BLaER1 treated with 17β-estradiol and CSF1 and Interleukin-3, amounts not matched to agents 10 nM and 100 nM (cell line): ENCODE results near the gene HNRNPU.
A peak's percentile ranks its signal among the peaks of the same experiment; 100 is the strongest.

ENCODE experiments used
- H3K27ac ChIP-seq, 11 experiments: shearing (Covaris generic); formaldehyde crosslinking; 2 replicates each; pipeline ENCODE4 v1.8.1; 2022
- H3K27me3 ChIP-seq, 11 experiments: shearing (Covaris generic); formaldehyde crosslinking; 2 replicates each; pipeline ENCODE4 v1.8.1; 2022
- H3K36me3 ChIP-seq, 11 experiments: shearing (Covaris generic); formaldehyde crosslinking; 2 replicates each; pipeline ENCODE4 v1.8.1; 2022
- H3K4me1 ChIP-seq, 10 experiments: shearing (Covaris generic); formaldehyde crosslinking; 2 replicates each; pipeline ENCODE4 v1.8.1; 2022
- H3K4me2 ChIP-seq, 11 experiments: shearing (Covaris generic); formaldehyde crosslinking; 2 replicates each; pipeline ENCODE4 v1.8.1; 2022
- H3K4me3 ChIP-seq, 10 experiments: shearing (Covaris generic); formaldehyde crosslinking; 2 replicates each; pipeline ENCODE4 v1.8.1; 2022
- H3K9ac ChIP-seq, 11 experiments: shearing (Covaris generic); formaldehyde crosslinking; 2 replicates each; pipeline ENCODE4 v1.8.1; 2022
- H3K9me3 ChIP-seq, 11 experiments: shearing (Covaris generic); formaldehyde crosslinking; replicated peaks in 1 of 11; 2 replicates each; pipeline ENCODE4 v1.8.1; 2022
- H4K20me1 ChIP-seq, 11 experiments: shearing (Covaris generic); formaldehyde crosslinking; 2 replicates each; pipeline ENCODE4 v1.8.1; 2022
- Cebpa-rat ChIP-seq, 11 experiments: shearing (Covaris generic); IDR thresholded peaks; 2 replicates each; pipeline ENCODE4 v1.8.1; 2022

The HNRNPU gene

DNA sequence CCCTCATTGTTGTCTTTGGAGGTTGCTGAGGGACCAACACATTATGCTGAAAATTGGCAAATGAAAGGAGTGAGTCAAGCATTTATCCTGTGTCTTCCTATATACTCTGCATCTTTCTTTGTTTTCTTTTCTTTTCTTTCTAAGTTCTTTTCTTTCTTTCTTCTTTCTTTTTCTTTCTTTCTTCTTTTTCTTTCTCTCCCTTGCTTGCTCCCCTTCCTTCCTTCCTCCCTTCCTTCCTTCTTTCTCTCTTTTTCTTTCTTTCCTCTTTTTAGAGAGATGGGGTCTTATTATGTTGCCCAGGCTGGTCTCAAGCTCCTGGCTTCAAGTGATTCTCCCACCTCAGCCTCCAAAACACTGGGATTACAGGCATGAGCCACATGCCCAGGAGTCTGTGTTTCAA, 57.2 kb downstream of the HNRNPU start:
- TF ChIP-seq Cebpa-rat (IDR thresholded peaks at IDR 0.05): no peak
- no peak overlapping the region for H3K27ac ChIP-seq
- no peaks in the 10 kb centered on the region for H3K27me3 ChIP-seq
- H3K4me1 ChIP-seq: peaks cover 0 to 20% (median 14%) of the 10 kb centered on the region in 10 experiments; a peak in 14 of 20 replicates
- peak overlapping the region in 8 of 11 experiments; percentile 13 to 47 (median 28); a peak in 11 of 22 replicates for H3K4me2 ChIP-seq
- H4K20me1 ChIP-seq: no peaks in the 10 kb centered on the region
- no peak overlapping the region for H3K4me3 ChIP-seq
- no peaks in the 10 kb centered on the region for H3K36me3 ChIP-seq
- peaks cover 0 to 4% (median 0%) of the 10 kb centered on the region in 11 experiments; a peak in 1 of 22 replicates for H3K9me3 ChIP-seq
- no peak overlapping the region for H3K9ac ChIP-seq

DNA sequence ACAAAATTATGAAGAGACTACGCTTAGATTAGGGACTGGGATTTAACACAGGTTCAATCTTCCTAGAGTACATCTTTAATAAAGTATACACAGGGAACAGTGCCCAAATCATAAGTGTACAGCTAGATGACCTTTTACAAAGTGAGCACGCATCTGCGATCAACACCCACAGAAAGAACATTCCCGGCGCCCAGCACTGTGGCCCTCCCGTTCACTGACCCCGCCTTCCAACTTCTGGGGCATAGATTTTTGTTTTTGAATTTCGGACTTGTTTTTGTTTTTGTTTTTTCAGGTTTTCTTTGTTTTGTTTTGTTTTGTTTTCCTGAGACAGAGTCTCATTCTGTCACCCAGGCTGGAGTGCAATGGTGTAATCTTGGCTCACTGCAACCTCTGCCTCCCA, 59.5 kb downstream of the HNRNPU start:
- no peak for TF ChIP-seq Cebpa-rat (IDR thresholded peaks at IDR 0.05)
- Histone ChIP-seq H3K36me3 (no peaks in the 10 kb centered on the region), H3K27me3 (no peaks in the 10 kb centered on the region), H3K27ac (no peak overlapping the region), H3K4me1 (peaks cover 0 to 34% (median 15%) of the 10 kb centered on the region in 10 experiments; a peak in 14 of 20 replicates), H3K4me2 (no peak overlapping the region), H3K9ac (no peak overlapping the region), H3K9me3 (peaks cover 0 to 4% (median 0%) of the 10 kb centered on the region in 11 experiments; a peak in 1 of 22 replicates), H3K4me3 (no peak overlapping the region), H4K20me1 (no peaks in the 10 kb centered on the region)

DNA sequence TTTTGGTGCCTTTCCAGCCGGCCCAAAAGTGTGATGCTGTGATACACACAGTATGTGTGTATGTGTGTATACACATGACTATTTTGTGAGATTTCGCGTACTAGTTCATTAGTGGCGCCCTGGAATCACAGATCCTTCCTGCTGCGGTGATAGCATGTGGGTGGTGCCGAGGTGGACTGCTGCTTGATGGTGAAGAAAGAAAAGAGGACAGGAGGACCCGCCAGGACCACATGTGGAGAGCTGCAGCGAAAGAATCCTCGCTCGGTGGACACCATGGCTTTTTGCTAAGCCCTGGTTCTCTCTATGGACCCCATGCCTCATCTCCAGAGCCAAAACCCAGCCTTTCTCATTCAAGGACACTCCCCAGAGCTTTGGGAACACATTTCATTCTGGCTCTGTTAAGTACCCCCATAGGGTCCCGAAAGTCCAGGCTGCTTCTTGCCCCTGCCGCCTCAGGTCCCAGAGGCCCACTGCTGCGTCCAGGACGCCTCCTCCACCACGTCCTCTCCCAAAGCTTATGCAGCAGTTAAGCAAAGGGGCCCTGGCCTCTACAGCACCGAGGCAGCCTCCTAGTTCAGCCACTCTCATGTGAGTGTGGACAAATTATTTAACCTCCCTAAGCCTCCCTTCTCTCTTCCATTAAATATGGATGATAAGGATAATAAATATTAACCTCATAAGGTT, 61.6 kb downstream of the HNRNPU start:
- no peak overlapping the region for H3K27ac ChIP-seq
- H3K27me3 ChIP-seq: no peaks in the 10 kb centered on the region
- H3K4me3 ChIP-seq: no peak overlapping the region
- no peaks in the 10 kb centered on the region for H3K36me3 ChIP-seq
- no peak overlapping the region for H3K4me2 ChIP-seq
- H3K9ac ChIP-seq: no peak overlapping the region
- H3K9me3 ChIP-seq: no peaks in the 10 kb centered on the region
- TF ChIP-seq Cebpa-rat (IDR thresholded peaks at IDR 0.05): no peak
- H3K4me1 ChIP-seq: peaks cover 0 to 36% (median 14%) of the 10 kb centered on the region in 10 experiments; a peak in 17 of 20 replicates
- no peaks in the 10 kb centered on the region for H4K20me1 ChIP-seq

DNA sequence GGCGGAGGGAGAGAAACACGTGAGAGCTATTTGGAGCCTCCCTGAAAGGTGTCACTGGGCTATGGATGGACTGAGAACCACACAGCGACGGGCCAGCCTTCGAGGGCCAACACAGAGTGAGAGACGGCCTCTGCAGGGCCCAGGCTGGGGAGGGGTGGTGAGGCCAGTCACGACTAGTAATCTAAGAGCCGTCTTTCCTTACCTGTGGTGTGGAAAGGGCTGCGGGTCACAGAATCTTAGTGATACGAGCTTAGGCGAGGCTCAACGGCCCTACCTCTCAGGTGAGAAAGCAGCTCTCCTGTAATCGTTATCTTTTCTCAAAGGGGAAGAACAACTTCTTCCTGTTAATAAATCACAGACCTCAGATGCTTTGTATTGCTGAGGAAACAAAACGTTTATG, 62.3 kb downstream of the HNRNPU start:
- Histone ChIP-seq H3K4me2 (no peak overlapping the region), H3K36me3 (no peaks in the 10 kb centered on the region), H3K4me3 (no peak overlapping the region), H4K20me1 (no peaks in the 10 kb centered on the region), H3K27me3 (no peaks in the 10 kb centered on the region), H3K9ac (peak overlapping the region in 1 of 11 experiments; percentile 9; a peak in 1 of 22 replicates), H3K4me1 (peaks cover 0 to 36% (median 13%) of the 10 kb centered on the region in 10 experiments; a peak in 16 of 20 replicates), H3K9me3 (no peaks in the 10 kb centered on the region), H3K27ac (peak overlapping the region in 2 of 11 experiments; percentile 18 to 34; a peak in 2 of 22 replicates)
- no peak for TF ChIP-seq Cebpa-rat (IDR thresholded peaks at IDR 0.05)

DNA sequence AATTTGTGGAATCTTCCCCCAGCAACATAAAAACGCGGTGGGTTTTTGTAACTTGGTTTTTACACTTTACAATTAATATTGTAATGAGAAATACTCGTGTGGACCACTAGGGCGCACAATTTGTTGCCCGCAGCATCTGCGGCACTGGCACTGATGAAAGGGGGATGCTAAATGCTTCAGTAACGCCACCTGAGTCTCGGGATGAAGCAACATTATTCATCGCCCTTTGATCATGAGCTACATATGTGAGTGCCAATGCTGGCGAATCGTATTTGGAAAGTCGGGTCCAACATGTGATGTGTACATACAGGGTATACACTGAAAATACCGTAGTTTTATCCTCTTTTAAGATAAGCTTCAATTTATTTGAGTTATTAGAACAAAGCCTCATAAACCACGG, 63.1 kb downstream of the HNRNPU start:
- Histone ChIP-seq H3K36me3 (no peaks in the 10 kb centered on the region), H3K9me3 (no peaks in the 10 kb centered on the region), H3K27me3 (no peaks in the 10 kb centered on the region), H4K20me1 (no peaks in the 10 kb centered on the region), H3K4me3 (no peak overlapping the region), H3K4me2 (peak overlapping the region in 6 of 11 experiments; percentile 1 to 51 (median 24); a peak in 6 of 22 replicates), H3K27ac (no peak overlapping the region; a peak in 1 of 22 replicates), H3K9ac (no peak overlapping the region), H3K4me1 (peaks cover 0 to 31% (median 11%) of the 10 kb centered on the region in 10 experiments; a peak in 15 of 20 replicates)
- TF ChIP-seq Cebpa-rat (IDR thresholded peaks at IDR 0.05): peak in 4 of 11 experiments; percentile 24 to 88 (median 58); a peak in 5 of 22 replicates

DNA sequence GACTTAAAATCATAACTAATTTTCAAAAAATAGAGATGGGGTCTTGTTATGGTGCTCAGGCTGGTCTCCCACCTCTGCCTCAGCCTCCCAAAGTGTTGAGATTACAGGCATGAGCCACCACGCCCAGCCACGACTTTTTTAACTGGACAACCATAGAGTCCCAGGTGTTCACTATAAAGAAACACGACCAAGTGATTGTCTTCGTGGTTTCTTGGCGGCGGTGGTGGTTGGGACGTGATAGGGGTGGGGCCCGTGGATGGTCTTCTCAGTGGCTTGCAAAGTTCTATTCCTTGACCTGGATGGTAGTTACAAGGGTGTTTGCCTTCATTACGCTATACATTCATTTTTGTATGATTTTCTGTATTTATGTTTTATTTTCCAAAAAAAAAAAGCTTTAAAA, 63.5 kb downstream of the HNRNPU start:
- Histone ChIP-seq H3K4me1 (peaks cover 0 to 31% (median 11%) of the 10 kb centered on the region in 10 experiments; a peak in 15 of 20 replicates), H3K27me3 (no peaks in the 10 kb centered on the region), H3K27ac (no peak overlapping the region), H3K36me3 (no peaks in the 10 kb centered on the region), H3K4me2 (peak overlapping the region in 6 of 11 experiments; percentile 1 to 51 (median 24); a peak in 2 of 22 replicates), H3K9ac (no peak overlapping the region), H3K9me3 (no peaks in the 10 kb centered on the region), H3K4me3 (no peak overlapping the region), H4K20me1 (no peaks in the 10 kb centered on the region)
- TF ChIP-seq Cebpa-rat (IDR thresholded peaks at IDR 0.05): no peak
